Activated effector memory CD4-positive, alpha-beta T cell treated with anti-CD3 and anti-CD28 coated beads, Interleukin-2, amount 50 U/mL, for 16 hours (primary cell): ENCODE data around the gene COL1A1.

Experiments
- DNase-seq: peaks from one replicate; pipeline ENCODE4 v3.0.0-alpha.2; 2020

COL1A1 gene

GRCh38 chr17:50201276-50201854 is at the start of gene COL1A1:
TSS of gene COL1A1 (minus strand) at chr17:50201631. CDS start at chr17:50201513, 118 bp downstream.
- DNase-seq = no peak

GRCh38 chr17:50248255-50248654 is 46.8 kb upstream of the COL1A1 start:
- DNase-seq = no peak

- DNase-seq = no peak
Measured at GRCh38 chr17:50244771-50245170, 43.3 kb upstream of the COL1A1 start.

GRCh38 chr17:50241431-50241830 is 40.0 kb upstream of the COL1A1 start:
- DNase-seq = no peak

- no peak for DNase-seq
Measured at GRCh38 chr17:50240851-50241250, 39.4 kb upstream of the COL1A1 start.

GRCh38 chr17:50239937-50240336 is 38.5 kb upstream of the COL1A1 start:
- no peak for DNase-seq

GRCh38 chr17:50238601-50239280 is 37.3 kb upstream of the COL1A1 start:
- no peak for DNase-seq

- DNase-seq = no peak
Measured at GRCh38 chr17:50237901-50238300, 36.5 kb upstream of the COL1A1 start.

- DNase-seq = no peak
Measured at GRCh38 chr17:50234581-50234980, 33.1 kb upstream of the COL1A1 start.

- no peak for DNase-seq
Measured at GRCh38 chr17:50225701-50226240, 24.3 kb upstream of the COL1A1 start.

GRCh38 chr17:50222922-50223321 is 21.5 kb upstream of the COL1A1 start:
- no peak for DNase-seq

- DNase-seq = no peak
Measured at GRCh38 chr17:50221864-50222545, 20.6 kb upstream of the COL1A1 start.

- DNase-seq = no peak
Measured at GRCh38 chr17:50221266-50221863, 19.9 kb upstream of the COL1A1 start.

- no peak for DNase-seq
Measured at GRCh38 chr17:50220811-50221210, 19.4 kb upstream of the COL1A1 start.

GRCh38 chr17:50219939-50220465 is 18.6 kb upstream of the COL1A1 start:
- DNase-seq = no peak

- DNase-seq = no peak
Measured at GRCh38 chr17:50219342-50219741, 17.9 kb upstream of the COL1A1 start.

- no peak for DNase-seq
Measured at GRCh38 chr17:50218771-50219315, 17.4 kb upstream of the COL1A1 start.

- DNase-seq = no peak
Measured at GRCh38 chr17:50218071-50218759, 16.8 kb upstream of the COL1A1 start.

- DNase-seq = no peak
Measured at GRCh38 chr17:50217591-50217990, 16.2 kb upstream of the COL1A1 start.

GRCh38 chr17:50214976-50215760 is 13.7 kb upstream of the COL1A1 start:
- no peak for DNase-seq
